Measurements from ENCODE around the gene VAV2. TPM values are rescaled to one million over a fixed set of nuclear protein-coding genes. Genes with fewer than 3 reads are reported as not detected.
A peak's percentile ranks its signal among the peaks of the same experiment; 100 is the strongest.
"Not testable (repeated sequence)": the region's sequence is repeated elsewhere in the genome, so short reads cannot be mapped to it uniquely, and the experiment has no call there.

VAV2 gene
- total RNA-seq, 1 donor from 2014 or later: 8.3 TPM

DNA sequence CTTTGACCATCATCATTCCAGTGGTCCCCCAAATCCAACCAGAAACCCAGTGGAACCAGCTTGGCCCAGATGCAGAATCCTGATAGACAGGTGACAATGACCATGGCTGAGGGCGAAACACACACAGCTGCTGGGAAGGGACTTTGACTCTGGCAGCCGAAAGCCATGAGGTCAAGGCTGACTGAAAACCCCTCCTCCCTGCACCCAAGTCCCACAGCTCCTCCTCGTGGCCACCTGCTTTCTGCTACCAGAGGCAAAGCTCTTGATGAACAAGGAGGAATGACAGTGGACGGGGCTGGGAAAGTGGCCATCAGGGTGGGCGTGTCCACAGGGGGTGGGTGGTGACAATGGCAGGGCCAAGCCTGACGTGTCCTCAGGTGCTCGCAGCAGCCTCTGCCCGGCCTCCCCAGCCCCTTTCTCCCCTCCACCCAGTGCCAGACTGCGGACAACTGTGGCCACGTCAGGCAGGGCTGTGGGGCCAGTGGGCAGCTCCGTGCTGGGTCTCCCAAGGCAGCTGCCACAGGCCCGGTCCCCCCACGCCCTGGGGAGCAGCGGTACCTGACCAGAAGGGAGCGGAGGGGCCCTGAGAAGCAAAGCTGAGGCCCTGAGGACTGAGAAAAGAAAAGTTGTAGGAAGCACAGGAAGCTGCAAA, 223.1 kb downstream of the VAV2 start:
- peaks cover 8% of the 10 kb centered on the region for H3K9me3 ChIP-seq
- no peaks in the 10 kb centered on the region for H3K4me1 ChIP-seq
- peak in 1 of 2 donors; percentile 67 for DNase-seq (ENCODE audit: extremely low spot score in 2 of 2)
- no peak overlapping the region for H3K4me3 ChIP-seq
- H3K27ac ChIP-seq: no peak overlapping the region
- H3K27me3 ChIP-seq: no peaks in the 10 kb centered on the region
- intact Hi-C loops (cut with DNase I): no loop called here
- TF ChIP-seq, protein P1, sequence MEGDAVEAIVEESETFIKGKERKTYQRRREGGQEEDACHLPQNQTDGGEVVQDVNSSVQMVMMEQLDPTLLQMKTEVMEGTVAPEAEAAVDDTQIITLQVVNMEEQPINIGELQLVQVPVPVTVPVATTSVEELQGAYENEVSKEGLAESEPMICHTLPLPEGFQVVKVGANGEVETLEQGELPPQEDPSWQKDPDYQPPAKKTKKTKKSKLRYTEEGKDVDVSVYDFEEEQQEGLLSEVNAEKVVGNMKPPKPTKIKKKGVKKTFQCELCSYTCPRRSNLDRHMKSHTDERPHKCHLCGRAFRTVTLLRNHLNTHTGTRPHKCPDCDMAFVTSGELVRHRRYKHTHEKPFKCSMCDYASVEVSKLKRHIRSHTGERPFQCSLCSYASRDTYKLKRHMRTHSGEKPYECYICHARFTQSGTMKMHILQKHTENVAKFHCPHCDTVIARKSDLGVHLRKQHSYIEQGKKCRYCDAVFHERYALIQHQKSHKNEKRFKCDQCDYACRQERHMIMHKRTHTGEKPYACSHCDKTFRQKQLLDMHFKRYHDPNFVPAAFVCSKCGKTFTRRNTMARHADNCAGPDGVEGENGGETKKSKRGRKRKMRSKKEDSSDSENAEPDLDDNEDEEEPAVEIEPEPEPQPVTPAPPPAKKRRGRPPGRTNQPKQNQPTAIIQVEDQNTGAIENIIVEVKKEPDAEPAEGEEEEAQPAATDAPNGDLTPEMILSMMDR (IDR thresholded peaks at IDR 0.05): no peak
- TF ChIP-seq POLR2AphosphoS5 (IDR thresholded peaks at IDR 0.05; ENCODE audit: insufficient read depth in 1 of 2, low read depth in 1 of 2) (no peak), POLR2A (IDR thresholded peaks at IDR 0.05) (no peak)
- H3K36me3 ChIP-seq: peaks cover 0 to 29% of the 10 kb centered on the region in 2 donors

DNA sequence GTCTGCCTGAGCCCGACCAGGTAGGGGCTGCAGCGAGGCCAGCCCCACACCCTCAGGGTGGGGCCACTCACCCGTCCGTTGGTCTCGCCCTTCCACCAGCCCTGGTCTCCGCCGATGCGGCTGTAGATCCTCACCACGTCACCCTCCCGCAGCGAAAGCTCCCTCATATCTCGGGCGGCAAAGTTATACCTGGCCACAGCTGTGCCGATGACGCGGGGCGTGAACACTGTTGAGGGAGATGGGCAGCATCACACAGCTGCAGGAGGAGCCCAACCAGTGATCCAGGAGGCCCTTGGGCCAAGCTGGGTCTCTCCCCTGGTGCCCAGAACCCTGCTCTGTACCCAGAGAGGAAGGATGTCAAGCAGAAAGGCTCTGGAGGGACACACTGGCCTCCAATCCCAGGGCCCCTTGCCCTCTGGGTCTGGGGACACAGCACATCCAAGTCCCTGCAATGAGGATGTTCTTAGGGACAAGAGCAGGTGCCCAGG, 223.7 kb downstream of the VAV2 start:
- Histone ChIP-seq H3K36me3 (peaks cover 0 to 29% of the 10 kb centered on the region in 2 donors), H3K9me3 (peaks cover 8% of the 10 kb centered on the region), H3K27me3 (no peaks in the 10 kb centered on the region), H3K27ac (no peak overlapping the region), H3K4me1 (no peaks in the 10 kb centered on the region), H3K4me3 (no peak overlapping the region)
- TF ChIP-seq POLR2A (IDR thresholded peaks at IDR 0.05): no peak
- TF ChIP-seq, protein P1 (IDR thresholded peaks at IDR 0.05): no peak
- no peak for TF ChIP-seq POLR2AphosphoS5 (IDR thresholded peaks at IDR 0.05; ENCODE audit: insufficient read depth in 1 of 2, low read depth in 1 of 2)
- DNase-seq (ENCODE audit: extremely low spot score in 2 of 2): peak in 1 of 2 donors; percentile 77
- intact Hi-C loops (cut with DNase I): no loop called here

DNA sequence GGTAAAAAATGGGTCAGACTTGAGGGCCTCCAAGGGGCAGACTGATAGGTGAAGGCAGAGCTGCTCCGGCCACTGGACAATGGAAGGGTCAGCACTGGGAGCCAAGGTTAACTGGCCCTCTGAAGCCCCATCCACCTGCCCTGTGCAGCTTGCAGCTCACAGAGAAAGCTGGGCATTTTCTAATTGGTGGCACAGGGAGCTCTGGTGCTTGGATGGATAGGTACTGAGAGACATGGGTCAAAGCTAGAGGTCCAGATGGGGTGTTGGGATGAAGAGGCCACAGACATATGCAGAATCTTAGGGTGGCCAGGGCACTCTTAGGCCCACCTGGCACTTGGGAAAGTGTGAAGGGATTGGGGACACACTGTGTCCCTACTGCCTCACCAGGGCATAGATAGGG, 224.5 kb downstream of the VAV2 start:
- DNase-seq (ENCODE audit: extremely low spot score in 2 of 2): peak in 1 of 2 donors; percentile 69
- no peaks in the 10 kb centered on the region for H3K4me1 ChIP-seq
- H3K9me3 ChIP-seq: peaks cover 8% of the 10 kb centered on the region
- no peaks in the 10 kb centered on the region for H3K27me3 ChIP-seq
- peaks cover 0 to 31% of the 10 kb centered on the region in 2 donors for H3K36me3 ChIP-seq
- intact Hi-C loops (cut with DNase I): no loop called here
- H3K4me3 ChIP-seq: no peak overlapping the region
- TF ChIP-seq POLR2A (IDR thresholded peaks at IDR 0.05) (no peak), POLR2AphosphoS5 (IDR thresholded peaks at IDR 0.05; ENCODE audit: insufficient read depth in 1 of 2, low read depth in 1 of 2) (no peak)
- TF ChIP-seq, protein P1 (IDR thresholded peaks at IDR 0.05): no peak
- H3K27ac ChIP-seq: no peak overlapping the region

DNA sequence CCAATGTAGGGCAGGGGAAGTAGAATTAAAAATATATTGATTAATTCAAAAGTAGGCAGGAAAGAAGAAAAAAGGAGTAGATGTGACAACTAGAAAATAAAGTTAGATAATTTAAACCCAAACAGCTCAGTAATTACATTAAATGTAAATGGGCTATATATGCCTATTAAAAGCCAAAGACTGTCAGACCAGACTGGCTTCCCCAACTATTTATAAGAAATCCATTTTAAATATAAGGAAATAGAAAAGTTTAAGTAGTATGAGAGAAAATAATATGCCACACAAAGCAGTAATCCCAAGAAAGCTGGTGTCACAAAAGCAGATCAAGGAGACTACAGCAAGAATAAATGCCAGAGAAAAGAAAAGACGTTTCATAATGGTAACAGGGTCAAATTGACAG, 225.1 kb downstream of the VAV2 start:
- no peak for DNase-seq (ENCODE audit: extremely low spot score in 2 of 2)
- intact Hi-C loops (cut with DNase I): no loop called here
- Histone ChIP-seq H3K4me3 (no peak overlapping the region), H3K4me1 (no peaks in the 10 kb centered on the region), H3K27me3 (no peaks in the 10 kb centered on the region), H3K27ac (no peak overlapping the region), H3K36me3 (peaks cover 0 to 31% of the 10 kb centered on the region in 2 donors), H3K9me3 (peaks cover 8% of the 10 kb centered on the region)
- TF ChIP-seq POLR2A (IDR thresholded peaks at IDR 0.05) (no peak), POLR2AphosphoS5 (IDR thresholded peaks at IDR 0.05; ENCODE audit: insufficient read depth in 1 of 2, low read depth in 1 of 2) (no peak)
- TF ChIP-seq, protein P1 (IDR thresholded peaks at IDR 0.05): no peak

DNA sequence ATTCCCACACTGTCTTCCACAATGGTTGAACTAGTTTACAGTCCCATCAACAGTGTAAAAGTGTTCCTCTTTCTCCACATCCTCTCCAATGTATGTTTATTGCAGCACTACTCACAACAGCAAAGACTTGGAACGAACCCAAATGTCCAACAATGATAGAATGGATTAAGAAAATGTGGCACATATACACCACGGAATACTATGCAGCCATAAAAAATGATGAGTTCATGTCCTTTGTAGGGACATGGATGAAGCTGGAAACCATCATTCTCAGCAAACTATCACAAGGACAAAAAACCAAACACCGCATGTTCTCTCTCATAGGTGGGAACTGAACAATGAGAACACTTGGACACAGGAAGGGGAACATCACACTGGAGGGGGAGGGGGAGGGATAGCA, 225.9 kb downstream of the VAV2 start:
- H3K36me3 ChIP-seq: peaks cover 0 to 31% of the 10 kb centered on the region in 2 donors
- DNase-seq (ENCODE audit: extremely low spot score in 2 of 2); intact Hi-C loops (cut with DNase I); H3K27me3 ChIP-seq; H3K4me3 ChIP-seq; H3K9me3 ChIP-seq; H3K27ac ChIP-seq; H3K4me1 ChIP-seq: not testable (repeated sequence)
